ENCODE results near the gene TNNI3. TPM values are rescaled to one million over a fixed set of nuclear protein-coding genes. Genes with fewer than 3 reads are reported as not detected.

Gene TNNI3
- total and polyA plus RNA-seq, 9 of the 15 experiments (the other 6 are each of a cell fraction or from before 2014, with no cell fraction given): 4.7 to 158 (median 42.0) TPM

DNA sequence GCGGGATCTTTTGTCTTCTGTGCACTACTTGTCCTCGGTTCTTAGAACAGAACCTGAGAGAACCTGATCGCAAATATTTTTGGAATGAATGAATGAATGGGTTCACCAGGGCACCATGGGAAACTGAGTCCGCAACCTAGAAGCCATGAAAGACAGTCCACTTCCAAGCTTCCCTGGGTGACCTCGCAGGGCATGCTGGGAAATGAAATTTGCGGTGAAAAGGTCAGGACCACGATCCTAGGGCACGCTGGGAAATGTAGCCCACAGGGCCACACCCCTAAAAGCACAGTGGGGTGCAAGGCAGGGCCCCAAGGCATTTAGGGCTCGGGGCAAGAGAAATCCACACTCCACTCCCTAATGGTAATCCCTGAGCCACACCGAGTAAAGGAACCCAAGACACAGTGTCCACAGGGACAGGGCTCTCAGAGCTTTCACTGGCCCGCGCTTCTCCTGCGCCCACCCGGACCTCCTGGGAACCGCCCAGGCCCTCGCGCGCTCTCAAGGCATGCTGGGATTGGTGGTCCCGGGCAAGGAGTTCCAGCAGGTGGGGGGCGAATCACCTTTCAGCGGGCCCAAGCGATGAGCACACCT, 39.0 kb downstream of the TNNI3 start (continued):
- TF ChIP-seq, protein P1, sequence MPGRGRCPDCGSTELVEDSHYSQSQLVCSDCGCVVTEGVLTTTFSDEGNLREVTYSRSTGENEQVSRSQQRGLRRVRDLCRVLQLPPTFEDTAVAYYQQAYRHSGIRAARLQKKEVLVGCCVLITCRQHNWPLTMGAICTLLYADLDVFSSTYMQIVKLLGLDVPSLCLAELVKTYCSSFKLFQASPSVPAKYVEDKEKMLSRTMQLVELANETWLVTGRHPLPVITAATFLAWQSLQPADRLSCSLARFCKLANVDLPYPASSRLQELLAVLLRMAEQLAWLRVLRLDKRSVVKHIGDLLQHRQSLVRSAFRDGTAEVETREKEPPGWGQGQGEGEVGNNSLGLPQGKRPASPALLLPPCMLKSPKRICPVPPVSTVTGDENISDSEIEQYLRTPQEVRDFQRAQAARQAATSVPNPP (IDR thresholded peaks at IDR 0.05; ENCODE audit: borderline replicate concordance, insufficient read depth, insufficient read length): no peak
- TF ChIP-seq, protein P2, sequence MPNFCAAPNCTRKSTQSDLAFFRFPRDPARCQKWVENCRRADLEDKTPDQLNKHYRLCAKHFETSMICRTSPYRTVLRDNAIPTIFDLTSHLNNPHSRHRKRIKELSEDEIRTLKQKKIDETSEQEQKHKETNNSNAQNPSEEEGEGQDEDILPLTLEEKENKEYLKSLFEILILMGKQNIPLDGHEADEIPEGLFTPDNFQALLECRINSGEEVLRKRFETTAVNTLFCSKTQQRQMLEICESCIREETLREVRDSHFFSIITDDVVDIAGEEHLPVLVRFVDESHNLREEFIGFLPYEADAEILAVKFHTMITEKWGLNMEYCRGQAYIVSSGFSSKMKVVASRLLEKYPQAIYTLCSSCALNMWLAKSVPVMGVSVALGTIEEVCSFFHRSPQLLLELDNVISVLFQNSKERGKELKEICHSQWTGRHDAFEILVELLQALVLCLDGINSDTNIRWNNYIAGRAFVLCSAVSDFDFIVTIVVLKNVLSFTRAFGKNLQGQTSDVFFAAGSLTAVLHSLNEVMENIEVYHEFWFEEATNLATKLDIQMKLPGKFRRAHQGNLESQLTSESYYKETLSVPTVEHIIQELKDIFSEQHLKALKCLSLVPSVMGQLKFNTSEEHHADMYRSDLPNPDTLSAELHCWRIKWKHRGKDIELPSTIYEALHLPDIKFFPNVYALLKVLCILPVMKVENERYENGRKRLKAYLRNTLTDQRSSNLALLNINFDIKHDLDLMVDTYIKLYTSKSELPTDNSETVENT (CRISPR knock-in tag; IDR thresholded peaks at IDR 0.05): no peak
- TF ChIP-seq CBFA2T3 (IDR thresholded peaks at IDR 0.05) (no peak), ZNF143 (CRISPR knock-in tag; IDR thresholded peaks at IDR 0.05) (peak; percentile 76), COPS2 (conservative IDR thresholded peaks at IDR 0.05) (no peak), ZNF707 (CRISPR knock-in tag; conservative IDR thresholded peaks at IDR 0.05) (no peak), TBP (optimal IDR thresholded peaks at IDR 0.05; ENCODE audit: low read depth, low read length) (peak; percentile 46)
- TF ChIP-seq, protein P3, sequence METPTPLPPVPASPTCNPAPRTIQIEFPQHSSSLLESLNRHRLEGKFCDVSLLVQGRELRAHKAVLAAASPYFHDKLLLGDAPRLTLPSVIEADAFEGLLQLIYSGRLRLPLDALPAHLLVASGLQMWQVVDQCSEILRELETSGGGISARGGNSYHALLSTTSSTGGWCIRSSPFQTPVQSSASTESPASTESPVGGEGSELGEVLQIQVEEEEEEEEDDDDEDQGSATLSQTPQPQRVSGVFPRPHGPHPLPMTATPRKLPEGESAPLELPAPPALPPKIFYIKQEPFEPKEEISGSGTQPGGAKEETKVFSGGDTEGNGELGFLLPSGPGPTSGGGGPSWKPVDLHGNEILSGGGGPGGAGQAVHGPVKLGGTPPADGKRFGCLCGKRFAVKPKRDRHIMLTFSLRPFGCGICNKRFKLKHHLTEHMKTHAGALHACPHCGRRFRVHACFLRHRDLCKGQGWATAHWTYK (CRISPR knock-in tag; IDR thresholded peaks at IDR 0.05): no peak
- TF ChIP-seq, protein P4, sequence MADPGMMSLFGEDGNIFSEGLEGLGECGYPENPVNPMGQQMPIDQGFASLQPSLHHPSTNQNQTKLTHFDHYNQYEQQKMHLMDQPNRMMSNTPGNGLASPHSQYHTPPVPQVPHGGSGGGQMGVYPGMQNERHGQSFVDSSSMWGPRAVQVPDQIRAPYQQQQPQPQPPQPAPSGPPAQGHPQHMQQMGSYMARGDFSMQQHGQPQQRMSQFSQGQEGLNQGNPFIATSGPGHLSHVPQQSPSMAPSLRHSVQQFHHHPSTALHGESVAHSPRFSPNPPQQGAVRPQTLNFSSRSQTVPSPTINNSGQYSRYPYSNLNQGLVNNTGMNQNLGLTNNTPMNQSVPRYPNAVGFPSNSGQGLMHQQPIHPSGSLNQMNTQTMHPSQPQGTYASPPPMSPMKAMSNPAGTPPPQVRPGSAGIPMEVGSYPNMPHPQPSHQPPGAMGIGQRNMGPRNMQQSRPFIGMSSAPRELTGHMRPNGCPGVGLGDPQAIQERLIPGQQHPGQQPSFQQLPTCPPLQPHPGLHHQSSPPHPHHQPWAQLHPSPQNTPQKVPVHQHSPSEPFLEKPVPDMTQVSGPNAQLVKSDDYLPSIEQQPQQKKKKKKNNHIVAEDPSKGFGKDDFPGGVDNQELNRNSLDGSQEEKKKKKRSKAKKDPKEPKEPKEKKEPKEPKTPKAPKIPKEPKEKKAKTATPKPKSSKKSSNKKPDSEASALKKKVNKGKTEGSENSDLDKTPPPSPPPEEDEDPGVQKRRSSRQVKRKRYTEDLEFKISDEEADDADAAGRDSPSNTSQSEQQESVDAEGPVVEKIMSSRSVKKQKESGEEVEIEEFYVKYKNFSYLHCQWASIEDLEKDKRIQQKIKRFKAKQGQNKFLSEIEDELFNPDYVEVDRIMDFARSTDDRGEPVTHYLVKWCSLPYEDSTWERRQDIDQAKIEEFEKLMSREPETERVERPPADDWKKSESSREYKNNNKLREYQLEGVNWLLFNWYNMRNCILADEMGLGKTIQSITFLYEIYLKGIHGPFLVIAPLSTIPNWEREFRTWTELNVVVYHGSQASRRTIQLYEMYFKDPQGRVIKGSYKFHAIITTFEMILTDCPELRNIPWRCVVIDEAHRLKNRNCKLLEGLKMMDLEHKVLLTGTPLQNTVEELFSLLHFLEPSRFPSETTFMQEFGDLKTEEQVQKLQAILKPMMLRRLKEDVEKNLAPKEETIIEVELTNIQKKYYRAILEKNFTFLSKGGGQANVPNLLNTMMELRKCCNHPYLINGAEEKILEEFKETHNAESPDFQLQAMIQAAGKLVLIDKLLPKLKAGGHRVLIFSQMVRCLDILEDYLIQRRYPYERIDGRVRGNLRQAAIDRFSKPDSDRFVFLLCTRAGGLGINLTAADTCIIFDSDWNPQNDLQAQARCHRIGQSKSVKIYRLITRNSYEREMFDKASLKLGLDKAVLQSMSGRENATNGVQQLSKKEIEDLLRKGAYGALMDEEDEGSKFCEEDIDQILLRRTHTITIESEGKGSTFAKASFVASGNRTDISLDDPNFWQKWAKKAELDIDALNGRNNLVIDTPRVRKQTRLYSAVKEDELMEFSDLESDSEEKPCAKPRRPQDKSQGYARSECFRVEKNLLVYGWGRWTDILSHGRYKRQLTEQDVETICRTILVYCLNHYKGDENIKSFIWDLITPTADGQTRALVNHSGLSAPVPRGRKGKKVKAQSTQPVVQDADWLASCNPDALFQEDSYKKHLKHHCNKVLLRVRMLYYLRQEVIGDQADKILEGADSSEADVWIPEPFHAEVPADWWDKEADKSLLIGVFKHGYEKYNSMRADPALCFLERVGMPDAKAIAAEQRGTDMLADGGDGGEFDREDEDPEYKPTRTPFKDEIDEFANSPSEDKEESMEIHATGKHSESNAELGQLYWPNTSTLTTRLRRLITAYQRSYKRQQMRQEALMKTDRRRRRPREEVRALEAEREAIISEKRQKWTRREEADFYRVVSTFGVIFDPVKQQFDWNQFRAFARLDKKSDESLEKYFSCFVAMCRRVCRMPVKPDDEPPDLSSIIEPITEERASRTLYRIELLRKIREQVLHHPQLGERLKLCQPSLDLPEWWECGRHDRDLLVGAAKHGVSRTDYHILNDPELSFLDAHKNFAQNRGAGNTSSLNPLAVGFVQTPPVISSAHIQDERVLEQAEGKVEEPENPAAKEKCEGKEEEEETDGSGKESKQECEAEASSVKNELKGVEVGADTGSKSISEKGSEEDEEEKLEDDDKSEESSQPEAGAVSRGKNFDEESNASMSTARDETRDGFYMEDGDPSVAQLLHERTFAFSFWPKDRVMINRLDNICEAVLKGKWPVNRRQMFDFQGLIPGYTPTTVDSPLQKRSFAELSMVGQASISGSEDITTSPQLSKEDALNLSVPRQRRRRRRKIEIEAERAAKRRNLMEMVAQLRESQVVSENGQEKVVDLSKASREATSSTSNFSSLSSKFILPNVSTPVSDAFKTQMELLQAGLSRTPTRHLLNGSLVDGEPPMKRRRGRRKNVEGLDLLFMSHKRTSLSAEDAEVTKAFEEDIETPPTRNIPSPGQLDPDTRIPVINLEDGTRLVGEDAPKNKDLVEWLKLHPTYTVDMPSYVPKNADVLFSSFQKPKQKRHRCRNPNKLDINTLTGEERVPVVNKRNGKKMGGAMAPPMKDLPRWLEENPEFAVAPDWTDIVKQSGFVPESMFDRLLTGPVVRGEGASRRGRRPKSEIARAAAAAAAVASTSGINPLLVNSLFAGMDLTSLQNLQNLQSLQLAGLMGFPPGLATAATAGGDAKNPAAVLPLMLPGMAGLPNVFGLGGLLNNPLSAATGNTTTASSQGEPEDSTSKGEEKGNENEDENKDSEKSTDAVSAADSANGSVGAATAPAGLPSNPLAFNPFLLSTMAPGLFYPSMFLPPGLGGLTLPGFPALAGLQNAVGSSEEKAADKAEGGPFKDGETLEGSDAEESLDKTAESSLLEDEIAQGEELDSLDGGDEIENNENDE (IDR thresholded peaks at IDR 0.05; ENCODE audit: low read depth, low read length): no peak
- TF ChIP-seq, protein P5, sequence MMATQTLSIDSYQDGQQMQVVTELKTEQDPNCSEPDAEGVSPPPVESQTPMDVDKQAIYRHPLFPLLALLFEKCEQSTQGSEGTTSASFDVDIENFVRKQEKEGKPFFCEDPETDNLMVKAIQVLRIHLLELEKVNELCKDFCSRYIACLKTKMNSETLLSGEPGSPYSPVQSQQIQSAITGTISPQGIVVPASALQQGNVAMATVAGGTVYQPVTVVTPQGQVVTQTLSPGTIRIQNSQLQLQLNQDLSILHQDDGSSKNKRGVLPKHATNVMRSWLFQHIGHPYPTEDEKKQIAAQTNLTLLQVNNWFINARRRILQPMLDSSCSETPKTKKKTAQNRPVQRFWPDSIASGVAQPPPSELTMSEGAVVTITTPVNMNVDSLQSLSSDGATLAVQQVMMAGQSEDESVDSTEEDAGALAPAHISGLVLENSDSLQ (IDR thresholded peaks at IDR 0.05): no peak
